ENCODE results near the gene METTL2A.
A peak's percentile ranks its signal among the peaks of the same experiment; 100 is the strongest.
"Not testable (repeated sequence)": the region's sequence is repeated elsewhere in the genome, so short reads cannot be mapped to it uniquely, and the experiment has no call there.

METTL2A gene

GRCh38 chr17:62470666-62471379 lies 47.1 kb downstream of the METTL2A start:
- FAIRE-seq, result peak; percentile 46
- peak; percentile 85 for DNase-seq (ENCODE audit: low spot score)

DNA sequence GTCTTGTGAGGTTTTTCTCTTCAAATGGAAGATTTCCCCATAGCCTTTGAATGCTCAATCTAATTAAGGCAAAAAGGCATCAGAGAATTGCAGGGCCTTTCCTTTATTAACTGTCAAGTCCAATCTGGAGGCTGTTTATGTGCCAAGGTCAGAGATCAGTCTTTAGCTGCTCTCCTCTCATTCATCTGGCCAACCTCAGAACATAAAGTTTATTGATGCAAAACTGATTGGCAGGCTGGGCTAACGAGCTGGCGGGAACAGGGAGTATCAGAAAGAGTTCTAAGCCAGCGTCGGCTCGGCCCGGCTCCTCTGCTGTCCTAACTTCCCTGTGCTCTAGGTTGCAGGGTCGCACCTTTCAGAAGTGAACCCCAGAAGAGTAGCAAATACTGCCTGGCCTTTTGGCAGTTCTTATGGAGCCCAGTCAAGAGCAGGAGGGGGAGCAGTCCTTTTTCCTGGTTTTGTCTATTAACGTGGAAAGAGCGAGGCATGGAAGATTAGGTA lies 47.7 kb downstream of the METTL2A start:
- FAIRE-seq; DNase-seq (ENCODE audit: low spot score): not testable (repeated sequence)

DNA sequence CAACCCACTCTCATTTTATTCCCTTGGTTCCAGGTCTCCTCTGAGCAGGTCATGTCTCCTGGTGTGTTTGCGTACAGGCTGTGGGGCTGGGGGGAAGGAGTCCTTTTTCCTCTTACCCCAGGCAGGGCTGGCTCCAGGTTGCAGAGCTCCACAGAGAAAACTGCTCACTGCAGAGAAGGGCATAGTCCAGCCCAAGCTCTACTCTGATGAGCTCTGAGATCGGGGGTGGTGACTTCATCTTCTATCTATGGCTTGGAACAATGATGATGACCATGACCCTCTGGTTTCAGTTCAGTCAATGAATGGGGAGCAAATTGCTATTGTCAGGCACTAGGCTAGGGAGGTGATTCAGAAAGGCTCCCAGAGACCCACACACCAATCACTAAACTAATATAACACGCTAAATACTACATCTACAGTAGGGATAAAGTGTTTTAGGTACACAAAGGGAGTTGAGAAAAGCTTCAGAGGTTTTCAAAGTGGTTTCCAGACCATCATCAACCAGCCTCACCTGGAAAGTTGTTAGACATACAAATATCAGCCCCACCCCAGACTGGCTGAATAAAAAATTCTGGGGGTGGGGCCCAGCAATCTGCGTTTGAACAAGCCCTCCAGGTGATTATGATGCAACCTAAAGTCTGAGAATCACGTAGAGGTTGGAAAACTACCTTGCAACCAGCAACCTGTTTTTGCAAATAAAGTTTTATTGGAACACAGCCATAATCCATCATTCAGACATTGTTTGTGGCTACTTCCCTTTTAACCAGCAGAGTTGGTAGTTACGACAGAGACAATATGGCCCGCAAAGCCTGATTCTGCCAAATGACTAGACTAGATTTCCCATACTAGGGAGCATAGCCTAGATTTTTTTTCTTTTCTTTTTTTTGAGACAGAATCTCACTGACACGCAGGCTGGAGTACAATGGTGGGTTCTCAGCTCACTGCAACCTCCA lies 49.6 kb downstream of the METTL2A start:
- peak; percentile 30 for FAIRE-seq
- DNase-seq (ENCODE audit: low spot score), result not testable (repeated sequence)

DNA sequence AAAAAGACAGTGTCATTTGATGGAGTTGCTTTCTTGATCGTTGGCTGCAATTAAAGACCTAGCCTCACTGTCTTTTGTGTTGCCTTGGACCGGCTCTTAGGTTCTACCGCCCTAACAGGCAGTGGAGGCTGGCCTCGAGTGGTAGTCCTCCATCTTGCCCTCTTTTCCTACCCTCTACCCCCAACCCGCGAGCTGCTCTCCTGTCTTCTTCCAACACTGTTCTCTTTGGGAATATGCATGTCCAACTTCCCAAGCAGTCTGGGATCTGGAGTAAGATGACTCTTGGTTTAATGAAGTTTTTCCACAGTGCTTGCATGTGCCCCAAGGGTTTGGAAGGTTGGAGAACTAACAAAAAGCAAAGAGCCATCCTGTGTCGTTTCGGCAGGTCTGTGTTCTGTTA lies 53.4 kb downstream of the METTL2A start:
- not testable (repeated sequence) for FAIRE-seq; DNase-seq (ENCODE audit: low spot score)

DNA sequence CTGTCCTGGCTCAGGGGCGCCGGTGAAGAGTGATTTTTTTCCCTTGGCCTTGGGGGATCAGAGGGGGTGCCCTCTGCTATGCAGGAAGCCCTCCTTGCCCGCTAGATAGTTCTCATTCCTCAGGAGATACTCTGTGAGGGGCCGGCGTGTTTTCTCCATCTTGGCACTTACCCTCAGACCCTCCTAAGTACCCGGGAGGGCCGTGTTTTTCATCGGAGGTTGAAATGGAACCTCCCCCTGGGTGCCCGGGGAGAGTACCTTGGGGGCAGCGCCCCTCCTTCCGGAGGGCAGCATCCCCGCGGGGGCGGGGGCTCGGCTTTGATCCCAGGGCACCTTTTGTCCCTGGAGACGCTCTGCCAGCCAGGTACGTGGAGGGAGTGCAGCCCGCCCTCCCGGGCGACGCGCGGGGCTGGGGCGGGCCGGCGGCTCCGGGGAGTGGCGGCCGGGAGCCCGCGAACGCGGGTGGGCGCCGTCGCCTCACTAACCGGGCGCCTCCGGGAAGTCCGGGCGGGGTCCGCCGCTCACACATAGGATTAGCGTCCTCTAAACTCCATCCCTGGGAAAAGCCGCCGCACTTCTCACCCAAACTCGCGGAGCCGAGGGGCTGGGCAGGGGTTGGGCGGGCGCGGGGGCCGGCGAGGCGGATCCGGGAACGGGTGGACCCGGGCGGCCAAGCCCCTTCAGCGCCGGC lies 54.2 kb downstream of the METTL2A start:
- DNase-seq (ENCODE audit: low spot score) (peak; percentile 71), FAIRE-seq (peak; percentile 9)

- FAIRE-seq, result no peak
These were observed 54.8 kb downstream of the METTL2A start, which contains the start of gene TLK2 for GRCh38 chr17:62478424-62478879. Gene TLK2 (plus strand): TSS chr17:62478825. CDS start chr17:62481126, 2,301 bp downstream.

GRCh38 chr17:62478880-62479638 lies 55.4 kb downstream of the METTL2A start:
- DNase-seq (ENCODE audit: low spot score), result peak; percentile 31
- not testable (repeated sequence) for FAIRE-seq

More at GRCh38 chr17:62478424-62478879, 54.8 kb downstream of the METTL2A start, which contains the start of gene TLK2:
- peak; percentile 99 for DNase-seq (ENCODE audit: low spot score)

DNA sequence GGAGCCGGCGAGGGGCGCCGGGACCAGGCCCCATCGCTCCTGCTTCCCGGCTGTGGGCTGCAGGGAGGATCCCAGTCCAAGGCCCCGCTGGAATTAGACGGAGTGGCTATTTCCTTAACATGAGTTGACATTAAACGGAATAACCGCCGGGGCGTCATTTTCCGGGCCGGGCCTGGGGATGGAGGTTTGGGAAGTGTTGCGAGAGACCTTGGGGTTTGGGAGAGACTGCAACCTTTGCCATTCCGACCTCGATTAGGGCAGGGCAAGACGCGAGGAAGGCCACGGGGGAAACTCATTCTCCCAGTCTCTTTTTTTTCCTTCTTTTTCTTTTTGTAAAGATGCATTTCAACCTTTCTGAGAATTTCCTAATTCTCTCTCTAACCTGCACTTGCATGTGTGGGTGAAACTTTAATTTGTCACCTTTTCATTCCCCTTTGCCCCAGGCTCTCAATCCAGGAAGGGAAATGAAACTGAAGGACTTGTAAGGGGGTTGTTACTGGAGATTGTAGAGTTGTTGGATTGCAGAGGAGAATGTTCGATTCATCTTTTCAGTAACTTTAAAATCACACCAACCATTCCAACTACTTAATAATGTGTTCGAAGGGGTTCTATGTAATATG lies 56.1 kb downstream of the METTL2A start:
- DNase-seq (ENCODE audit: low spot score); FAIRE-seq: not testable (repeated sequence)

DNA sequence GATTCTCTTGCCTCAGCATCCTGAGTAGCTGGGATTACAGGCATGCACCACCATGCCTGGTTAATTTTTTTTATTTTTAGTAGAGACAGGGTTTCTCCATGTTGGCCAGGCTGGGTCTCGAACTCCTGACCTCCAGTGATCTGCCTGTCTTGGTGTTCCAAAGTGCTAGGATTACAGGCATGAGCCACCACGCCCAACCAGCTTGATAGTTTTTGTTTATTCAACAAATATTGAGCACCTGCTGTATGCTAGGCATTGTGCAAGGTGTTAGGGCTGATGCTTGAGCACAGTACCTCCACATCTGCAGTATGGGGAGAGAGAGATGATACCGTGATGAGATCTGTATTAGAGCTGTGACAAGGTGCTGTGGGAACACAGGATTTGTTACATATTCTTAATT lies 58.9 kb downstream of the METTL2A start:
- FAIRE-seq; DNase-seq (ENCODE audit: low spot score): not testable (repeated sequence)

DNA sequence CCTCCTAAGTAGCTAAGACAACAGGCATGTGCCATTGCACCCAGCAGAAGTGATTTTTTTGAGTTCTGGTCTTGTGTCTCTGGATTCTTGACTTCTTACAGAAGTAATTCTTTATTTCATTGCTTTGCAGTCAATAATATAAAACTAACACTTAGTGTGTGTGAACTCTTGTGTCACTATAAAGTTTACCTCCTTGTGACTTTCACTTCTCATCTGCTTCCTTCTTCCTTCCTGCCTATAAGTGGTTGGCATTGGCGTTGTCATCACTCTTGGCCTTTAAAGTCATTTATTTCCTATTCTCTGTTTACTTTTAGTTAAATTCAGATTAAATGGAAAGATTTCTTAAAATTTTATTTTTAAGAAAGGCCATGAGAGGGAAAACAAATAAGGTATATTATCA lies 67.3 kb downstream of the METTL2A start:
- DNase-seq (ENCODE audit: low spot score); FAIRE-seq: not testable (repeated sequence)

GRCh38 chr17:62493049-62493655 lies 69.5 kb downstream of the METTL2A start:
- not testable (repeated sequence) for DNase-seq (ENCODE audit: low spot score); FAIRE-seq

- FAIRE-seq, result not testable (repeated sequence)
These were observed 70.4 kb downstream of the METTL2A start for GRCh38 chr17:62494073-62494472.

DNA sequence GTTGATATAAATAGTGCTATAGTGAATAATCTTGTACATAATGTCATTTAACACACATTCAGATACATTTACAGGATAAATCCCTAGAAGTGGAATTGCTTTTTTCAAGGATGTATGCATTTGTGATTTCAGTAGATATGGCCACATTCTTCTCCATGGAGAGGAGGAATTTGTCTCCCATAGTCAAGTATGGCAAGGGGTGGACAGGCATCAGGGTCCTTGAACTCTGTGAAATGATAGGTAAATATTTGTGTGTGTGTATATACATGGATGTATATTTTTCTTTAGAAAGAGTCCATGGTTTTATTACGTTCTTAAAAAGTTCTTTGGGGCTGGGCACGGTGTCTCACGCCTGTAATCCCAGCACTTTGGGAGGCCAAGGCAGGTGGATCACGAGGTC lies 72.6 kb downstream of the METTL2A start:
- not testable (repeated sequence) for DNase-seq (ENCODE audit: low spot score); FAIRE-seq

More at GRCh38 chr17:62494073-62494472, 70.4 kb downstream of the METTL2A start:
- not testable (repeated sequence) for DNase-seq (ENCODE audit: low spot score)

DNA sequence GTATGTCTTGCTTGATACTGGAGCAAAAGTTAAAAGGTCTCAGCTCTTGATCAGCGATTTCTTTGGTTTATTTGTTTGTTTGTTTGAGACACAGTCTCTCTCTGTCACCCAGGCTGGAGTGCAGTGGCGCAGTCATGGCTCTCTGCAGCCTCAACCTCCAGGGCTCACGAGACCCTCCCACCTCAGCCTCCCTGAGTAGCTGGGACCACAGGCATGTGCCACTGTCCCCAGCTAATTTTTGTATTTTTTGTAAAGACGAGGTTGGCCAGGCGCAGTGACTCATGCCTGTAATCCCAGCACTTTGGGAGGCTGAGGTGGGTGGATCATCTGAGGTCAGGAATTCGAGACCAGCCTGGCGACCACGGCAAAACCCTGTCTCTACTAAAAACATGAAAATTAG lies 75.1 kb downstream of the METTL2A start:
- not testable (repeated sequence) for FAIRE-seq; DNase-seq (ENCODE audit: low spot score)
